Spleen (tissue), 7 donors: ENCODE results near the gene SS18.

ENCODE experiments used
- CTCF ChIP-seq, 11 experiments: fragments of 200-600 bp in 7 of 11; fragments of 450-650 bp in 4 of 11; sonication (generic) in 4 of 11; IDR thresholded peaks in 8 of 11; conservative IDR thresholded peaks in 3 of 11; 1 replicate in 7 of 11; 2 replicates in 4 of 11; pipeline versions ENCODE4 v1.4.0 to v1.8.0; 2016 to 2021; ENCODE audit warnings: antibody characterized with exemption in 11 of 11, inconsistent platforms in 4 of 11, mild to moderate bottlenecking in 1 of 11
- POLR2A ChIP-seq, 3 donors: fragments of 450-650 bp; IDR thresholded peaks; one replicate each; pipeline ENCODE4 v1.5.1; 2017; ENCODE audit warnings: antibody characterized with exemption in 3 of 3, mild to moderate bottlenecking in 1 of 3
- POLR2AphosphoS5 ChIP-seq, 3 donors: sonication (generic); formaldehyde crosslinking; IDR thresholded peaks; one replicate each; pipeline ENCODE4 v1.5.1; 2017; ENCODE audit warnings: antibody characterized with exemption in 3 of 3
- donor health status: DM: no; HTN: no; CAD: no; lungs with moderate emphysema.
- donor health status: DM: no; HTN: no; CAD: no.
- donor health status: DM: no; HTN: no; CAD: no.

- TF ChIP-seq CTCF (IDR thresholded peaks at IDR 0.05 in 8 of 11, conservative IDR thresholded peaks at IDR 0.05 in 3 of 11): no peak
- no peak for TF ChIP-seq POLR2A (IDR thresholded peaks at IDR 0.05)
- TF ChIP-seq POLR2AphosphoS5 (IDR thresholded peaks at IDR 0.05): no peak
Measured at GRCh38 chr18:26086959-26087358, 3.5 kb downstream of the SS18 start.
